WTC11 (cell line): ENCODE measurements around the gene NR3C1. TPM values are rescaled to one million over a fixed set of nuclear protein-coding genes. Genes with fewer than 3 reads are reported as not detected.

ENCODE experiments used
- ATAC-seq: fragments of 200-7000 bp; cut with Tn5 transposase; 2 replicates; pipeline ENCODE4 v1.10.0; 2021; ENCODE audit warnings: mild to moderate bottlenecking, moderate library complexity
- CTCF ChIA-PET: fragments of 300-600 bp; sonication (Branson Sonifier 250); formaldehyde crosslinking; loops from one replicate; lab custom pipeline; 2021; ENCODE audit warnings: antibody characterized with exemption; lab: Charles Lee
- POLR2A ChIA-PET: fragments of 350-600 bp; sonication (Branson Sonifier 250); formaldehyde crosslinking; loops from one replicate; lab custom pipeline; 2021; ENCODE audit warnings: antibody characterized with exemption; lab: Charles Lee
- DNase-seq: peaks from one replicate; pipeline ENCODE4 v3.0.0; 2021; ENCODE audit warnings: low spot score
- H3K27ac Mint-ChIP-seq: 2 replicates; pipeline ENCODE4 v1.8.0; 2021; ENCODE audit warnings: mixed read lengths
- H3K27me3 Mint-ChIP-seq: 2 replicates; pipeline ENCODE4 v1.8.0; 2021; ENCODE audit warnings: low read depth, mild to moderate bottlenecking, moderate library complexity, mixed read lengths
- H3K36me3 Mint-ChIP-seq: 2 replicates; pipeline ENCODE4 v1.8.0; 2021; ENCODE audit warnings: mixed read lengths
- H3K4me1 Mint-ChIP-seq: 2 replicates; pipeline ENCODE4 v1.8.0; 2022; ENCODE audit warnings: mixed read lengths
- H3K4me3 Mint-ChIP-seq: 2 replicates; pipeline ENCODE4 v1.8.0; 2021; ENCODE audit warnings: mild to moderate bottlenecking, moderate library complexity, mixed read lengths
- H3K9me3 Mint-ChIP-seq: 2 replicates; pipeline ENCODE4 v1.8.0; 2021; ENCODE audit warnings: mixed read lengths
- AR ChIP-seq: fragments of 250-450 bp; sonication (Bioruptor Pico); IDR thresholded peaks from 2 replicates; pipeline ENCODE4 v1.9.0; 2021; ENCODE audit warnings: mild to moderate bottlenecking
- ATF1 ChIP-seq: sonication (generic); formaldehyde crosslinking; IDR thresholded peaks from 2 replicates; pipeline ENCODE4 v1.8.1; 2023; ENCODE audit warnings: mild to moderate bottlenecking, moderate library complexity, missing genetic modification reagents
- ATF2 ChIP-seq: sonication (generic); formaldehyde crosslinking; IDR thresholded peaks from 2 replicates; pipeline ENCODE4 v1.8.1; 2022; ENCODE audit warnings: low read depth, missing genetic modification reagents, borderline replicate concordance
- ESRRA ChIP-seq: sonication (generic); formaldehyde crosslinking; IDR thresholded peaks from 2 replicates; pipeline ENCODE4 v1.8.1; 2022; ENCODE audit warnings: mild to moderate bottlenecking, missing genetic modification reagents, borderline replicate concordance
- ETV6 ChIP-seq: sonication (generic); formaldehyde crosslinking; IDR thresholded peaks from 2 replicates; pipeline ENCODE4 v1.8.1; 2022; ENCODE audit warnings: mild to moderate bottlenecking, missing genetic modification reagents
- MLX ChIP-seq: sonication (generic); formaldehyde crosslinking; IDR thresholded peaks from 2 replicates; pipeline ENCODE4 v1.8.1; 2023; ENCODE audit warnings: mild to moderate bottlenecking, missing genetic modification reagents, moderate library complexity
- NFYB ChIP-seq: sonication (generic); formaldehyde crosslinking; conservative IDR thresholded peaks from 2 replicates; pipeline ENCODE4 v1.8.0; 2022; ENCODE audit warnings: low read depth, missing genetic modification reagents
- NR2C2 ChIP-seq: sonication (generic); formaldehyde crosslinking; IDR thresholded peaks from 2 replicates; pipeline ENCODE4 v1.8.0; 2022; ENCODE audit warnings: mild to moderate bottlenecking, missing genetic modification reagents
- PRDM15 ChIP-seq: sonication (generic); formaldehyde crosslinking; IDR thresholded peaks from 2 replicates; pipeline ENCODE4 v1.8.0; 2022; ENCODE audit warnings: missing genetic modification reagents
- RELA ChIP-seq: sonication (generic); formaldehyde crosslinking; IDR thresholded peaks from 2 replicates; pipeline ENCODE4 v1.8.1; 2022; ENCODE audit warnings: missing genetic modification reagents, mild to moderate bottlenecking, borderline replicate concordance
- TEAD4 ChIP-seq: sonication (generic); formaldehyde crosslinking; IDR thresholded peaks from 2 replicates; pipeline ENCODE4 v1.8.0; 2022; ENCODE audit warnings: mild to moderate bottlenecking, missing genetic modification reagents
- ZNF232 ChIP-seq: sonication (generic); formaldehyde crosslinking; IDR thresholded peaks from 2 replicates; pipeline ENCODE4 v1.8.0; 2022; ENCODE audit warnings: mild to moderate bottlenecking, missing genetic modification reagents
- ZNF281 ChIP-seq: sonication (generic); formaldehyde crosslinking; IDR thresholded peaks from 2 replicates; pipeline ENCODE4 v1.8.0; 2023; ENCODE audit warnings: mild to moderate bottlenecking, missing genetic modification reagents
- total RNA-seq: library from RNA; stranded (reverse); gene quantifications from 3 replicates; pipeline ENCODE4 v1.2.3, GENCODE V29; 2021

NR3C1 gene
- total RNA-seq, 1 experiment from 2014 or later = 15.0 TPM

- ChIA-PET CTCF (no interaction called here), POLR2A (no interaction called here)
- Mint-ChIP-seq H3K27me3 (no peaks in the 10 kb centered on the region), H3K4me3 (no peak overlapping the region), H3K9me3 (no peaks in the 10 kb centered on the region), H3K27ac (no peak overlapping the region), H3K4me1 (peaks cover 6% of the 10 kb centered on the region; the same call in 1 of the 2 replicates), H3K36me3 (no peaks in the 10 kb centered on the region)
- no peak for TF ChIP-seq ZNF232 (CRISPR knock-in tag)
- TF ChIP-seq ETV6 (CRISPR knock-in tag) = no peak
- TF ChIP-seq TEAD4 (CRISPR knock-in tag) = no peak
- no peak for TF ChIP-seq RELA
- no peak for TF ChIP-seq ESRRA (CRISPR knock-in tag)
- no peak for TF ChIP-seq PRDM15 (CRISPR knock-in tag)
- ATAC-seq (no peak), DNase-seq (no peak)
Observed at GRCh38 chr5:143347046-143347445, 56.4 kb downstream of the NR3C1 start.

GRCh38 chr5:143345671-143346440, 57.6 kb downstream of the NR3C1 start:
- H3K9me3 Mint-ChIP-seq = no peaks in the 10 kb centered on the region
- H3K27ac Mint-ChIP-seq = no peak overlapping the region
- H3K27me3 Mint-ChIP-seq = no peaks in the 10 kb centered on the region
- CTCF ChIA-PET = no interaction called here
- DNase-seq = no peak
- no peaks in the 10 kb centered on the region for H3K36me3 Mint-ChIP-seq
- H3K4me3 Mint-ChIP-seq = no peak overlapping the region
- H3K4me1 Mint-ChIP-seq = peaks cover 10% of the 10 kb centered on the region
- TF ChIP-seq NFYB (CRISPR knock-in tag) = no peak
- TF ChIP-seq ETV6 (CRISPR knock-in tag) = no peak
- no peak for TF ChIP-seq ZNF281
- no peak for TF ChIP-seq ATF1 (CRISPR knock-in tag)
- TF ChIP-seq ATF2 (CRISPR knock-in tag) = no peak
- TF ChIP-seq, all 79 proteins: peak for 0
- POLR2A ChIA-PET = no interaction called here
- ATAC-seq = no peak

DNA sequence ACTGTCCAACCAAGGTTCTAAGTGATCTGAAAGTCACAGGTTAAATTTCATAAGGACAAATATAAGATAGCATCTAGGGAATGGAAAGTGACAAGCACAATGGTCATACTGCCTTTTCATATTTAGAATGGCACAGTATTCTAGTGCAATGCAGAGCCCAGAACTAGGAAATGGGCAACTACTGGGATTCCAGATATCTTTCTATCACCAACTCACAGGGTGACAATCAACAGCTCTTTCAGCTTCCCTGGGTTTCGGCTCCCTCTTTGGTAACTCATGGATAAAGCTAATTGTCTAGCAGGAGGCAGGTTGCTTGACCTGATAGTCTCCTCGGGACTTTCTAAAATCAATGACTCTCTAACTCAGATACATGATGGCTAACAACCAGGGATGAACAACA, 60.4 kb downstream of the NR3C1 start:
- Mint-ChIP-seq H3K27me3 (no peaks in the 10 kb centered on the region), H3K36me3 (no peaks in the 10 kb centered on the region), H3K27ac (no peak overlapping the region), H3K9me3 (no peaks in the 10 kb centered on the region), H3K4me1 (peaks cover 17% of the 10 kb centered on the region), H3K4me3 (no peak overlapping the region)
- no peak for DNase-seq
- ChIA-PET CTCF (interaction anchor here (0.5 kb wide), 1 partner anchor 11 kb away, joined by 3 read pairs; no protein-coding TSS in a partner anchor), POLR2A (no interaction called here)
- peak; percentile 36; the same call in 1 of the 2 replicates for ATAC-seq
- TF ChIP-seq MLX (no peak), AR (no peak), NR2C2 (CRISPR knock-in tag) (no peak)
